ENCODE data around the gene TP53.
"Not testable (repeated sequence)": the region's sequence is repeated elsewhere in the genome, so short reads cannot be mapped to it uniquely, and the experiment has no call there.

The TP53 gene

GRCh38 chr17:7654832-7655540 is 32.3 kb downstream of the TP53 start:
- no peak for TF ChIP-seq PAX5 (IDR thresholded peaks at IDR 0.05; ENCODE audit: insufficient read depth, low read length, severe bottlenecking)
- no peak for TF ChIP-seq POU2F2 (IDR thresholded peaks at IDR 0.05; ENCODE audit: low read depth, low read length)
- TF ChIP-seq POLR2AphosphoS5 (IDR thresholded peaks at IDR 0.05; ENCODE audit: low read depth, low read length): no peak
- no peak for TF ChIP-seq TAF1 (IDR thresholded peaks at IDR 0.05; ENCODE audit: low read depth, low read length)
- FAIRE-seq: no peak
- DNase-seq (ENCODE audit: insufficient read length, low spot score): no peak

DNA sequence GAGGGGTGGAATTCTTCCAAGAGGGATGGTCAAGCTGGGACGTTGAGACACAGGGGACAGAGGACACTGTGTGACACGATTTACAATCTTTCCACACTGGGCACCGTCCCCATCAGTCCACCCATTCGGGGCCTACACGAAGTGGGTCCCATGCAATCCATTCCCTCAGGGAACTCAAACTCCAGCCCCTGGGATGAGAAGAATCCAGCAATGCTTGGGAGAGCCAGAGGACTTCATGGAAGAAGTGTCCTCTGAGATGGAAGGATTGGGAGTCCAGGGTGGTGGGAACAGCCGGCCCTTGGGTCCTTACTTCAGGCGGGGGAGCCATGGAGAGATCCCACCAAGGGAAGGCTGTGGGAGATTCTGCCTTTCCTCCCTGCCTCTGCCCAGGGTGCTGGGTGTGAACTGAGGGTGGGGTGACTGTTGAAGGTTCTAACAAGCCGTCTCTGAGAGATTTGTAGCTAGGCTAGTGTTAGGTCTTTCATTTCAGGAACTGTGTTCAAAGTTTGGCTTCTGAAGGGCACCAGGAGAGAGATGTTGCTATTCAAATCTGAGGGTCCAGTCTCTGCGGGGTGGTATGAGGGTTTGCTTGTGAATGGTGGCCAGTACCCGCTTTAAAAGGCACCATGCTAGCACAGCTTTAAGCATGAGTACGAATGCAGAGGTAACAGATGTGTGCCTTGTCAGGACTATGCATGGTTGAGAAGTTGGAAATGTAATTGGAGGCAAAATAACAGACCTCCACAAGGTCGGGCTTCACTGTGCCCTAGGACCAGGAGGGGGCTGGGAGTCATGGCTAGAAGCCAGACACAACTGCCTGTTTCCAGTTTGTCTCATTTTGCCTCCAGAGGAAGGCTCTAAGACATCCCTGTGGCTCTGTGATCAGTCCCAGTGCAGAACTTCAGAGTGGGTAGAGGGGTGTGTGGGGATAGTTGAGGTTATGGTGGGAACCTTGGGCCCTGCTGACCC is 34.6 kb downstream of the TP53 start:
- TF ChIP-seq POU2F2 (IDR thresholded peaks at IDR 0.05; ENCODE audit: low read depth, low read length) (no peak), POLR2AphosphoS5 (IDR thresholded peaks at IDR 0.05; ENCODE audit: low read depth, low read length) (no peak), SPI1 (IDR thresholded peaks at IDR 0.05; ENCODE audit: low read depth, low read length) (no peak), POLR2A (IDR thresholded peaks at IDR 0.05; ENCODE audit: low read depth, low read length) (no peak), TAF1 (IDR thresholded peaks at IDR 0.05; ENCODE audit: low read depth, low read length) (no peak), PAX5 (IDR thresholded peaks at IDR 0.05; ENCODE audit: insufficient read depth, low read length, severe bottlenecking) (no peak)
- DNase-seq (ENCODE audit: insufficient read length, low spot score) (no peak), FAIRE-seq (no peak)

- no peak for FAIRE-seq
- TF ChIP-seq PAX5 (IDR thresholded peaks at IDR 0.05; ENCODE audit: insufficient read depth, low read length, severe bottlenecking): no peak
- DNase-seq (ENCODE audit: insufficient read length, low spot score): no peak
These were observed 35.5 kb downstream of the TP53 start for GRCh38 chr17:7651665-7652387.

DNA sequence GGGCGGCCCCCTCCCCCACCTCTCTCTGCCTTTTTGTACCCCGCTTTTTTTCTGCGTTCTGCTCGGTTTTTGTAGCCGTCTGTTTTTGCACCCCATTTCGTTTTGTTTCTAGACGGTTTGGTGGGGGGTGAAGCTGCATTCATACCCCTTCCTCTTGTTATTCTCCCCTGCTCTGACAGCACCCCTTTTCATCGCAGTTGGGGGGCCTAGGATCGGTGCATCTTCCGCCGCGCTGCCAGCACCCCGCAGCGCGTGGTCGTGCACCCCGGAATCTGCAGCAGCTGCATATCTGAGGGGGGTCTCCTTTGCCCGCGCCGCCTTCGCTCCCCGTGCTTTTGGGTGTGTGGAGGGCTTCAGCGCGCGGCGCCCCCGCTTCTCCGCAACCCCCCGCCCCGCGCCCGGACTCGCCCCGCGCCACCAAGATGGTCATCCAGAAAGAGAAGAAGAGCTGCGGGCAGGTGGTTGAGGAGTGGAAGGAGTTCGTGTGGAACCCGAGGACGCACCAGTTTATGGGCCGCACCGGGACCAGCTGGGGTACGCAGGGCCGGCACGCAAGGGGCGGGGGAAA is 36.1 kb downstream of the TP53 start:
- FAIRE-seq: peak; percentile 52
- no peak for TF ChIP-seq PAX5 (IDR thresholded peaks at IDR 0.05; ENCODE audit: insufficient read depth, low read length, severe bottlenecking)
- TF ChIP-seq SPI1 (IDR thresholded peaks at IDR 0.05; ENCODE audit: low read depth, low read length): no peak
- no peak for DNase-seq (ENCODE audit: insufficient read length, low spot score)

- DNase-seq (ENCODE audit: insufficient read length, low spot score): peak; percentile 72
- TF ChIP-seq POU2F2 (IDR thresholded peaks at IDR 0.05; ENCODE audit: low read depth, low read length): peak; percentile 98
- no peak for TF ChIP-seq POLR2AphosphoS5 (IDR thresholded peaks at IDR 0.05; ENCODE audit: low read depth, low read length)
- FAIRE-seq: peak; percentile 52
These were observed 36.7 kb downstream of the TP53 start, which contains the start of gene ATP1B2 for GRCh38 chr17:7650509-7651096. Gene ATP1B2 (plus strand): TSS chr17:7650926. CDS start chr17:7651519, 593 bp downstream.

- FAIRE-seq (no peak), DNase-seq (ENCODE audit: insufficient read length, low spot score) (no peak)
- TF ChIP-seq SPI1 (IDR thresholded peaks at IDR 0.05; ENCODE audit: low read depth, low read length) (no peak), POU2F2 (IDR thresholded peaks at IDR 0.05; ENCODE audit: low read depth, low read length) (no peak), TAF1 (IDR thresholded peaks at IDR 0.05; ENCODE audit: low read depth, low read length) (no peak), PAX5 (IDR thresholded peaks at IDR 0.05; ENCODE audit: insufficient read depth, low read length, severe bottlenecking) (no peak), POLR2AphosphoS5 (IDR thresholded peaks at IDR 0.05; ENCODE audit: low read depth, low read length) (no peak), POLR2A (IDR thresholded peaks at IDR 0.05; ENCODE audit: low read depth, low read length) (no peak)
These were observed 40.3 kb downstream of the TP53 start for GRCh38 chr17:7647018-7647417.

GRCh38 chr17:7646457-7646856 is 40.8 kb downstream of the TP53 start:
- FAIRE-seq (no peak), DNase-seq (ENCODE audit: insufficient read length, low spot score) (no peak)
- TF ChIP-seq PAX5 (IDR thresholded peaks at IDR 0.05; ENCODE audit: insufficient read depth, low read length, severe bottlenecking) (no peak), POLR2AphosphoS5 (IDR thresholded peaks at IDR 0.05; ENCODE audit: low read depth, low read length) (no peak), TAF1 (IDR thresholded peaks at IDR 0.05; ENCODE audit: low read depth, low read length) (no peak), SPI1 (IDR thresholded peaks at IDR 0.05; ENCODE audit: low read depth, low read length) (no peak), POLR2A (IDR thresholded peaks at IDR 0.05; ENCODE audit: low read depth, low read length) (no peak), POU2F2 (IDR thresholded peaks at IDR 0.05; ENCODE audit: low read depth, low read length) (no peak)

DNA sequence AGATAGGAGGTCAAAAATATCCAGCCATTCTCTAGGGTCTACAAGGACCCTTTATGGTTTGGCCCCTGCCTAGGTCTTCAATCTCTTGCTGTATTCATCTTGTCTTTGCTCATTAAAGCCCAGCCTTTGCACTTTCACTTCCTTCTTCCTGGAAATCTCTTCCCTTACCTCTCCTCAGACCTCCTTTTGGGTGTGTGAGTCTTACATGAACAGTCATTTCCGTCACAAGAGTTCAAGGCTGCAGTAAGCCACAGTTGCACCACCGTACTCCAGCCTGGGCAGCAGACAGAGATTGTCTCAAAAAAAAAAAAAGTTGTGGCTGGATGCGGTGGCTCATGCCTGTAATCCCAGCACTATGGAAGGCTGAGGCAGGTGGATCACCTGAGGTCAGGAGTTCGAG is 42.5 kb downstream of the TP53 start:
- TF ChIP-seq SPI1 (IDR thresholded peaks at IDR 0.05; ENCODE audit: low read depth, low read length) (peak; percentile 65), POLR2A (IDR thresholded peaks at IDR 0.05; ENCODE audit: low read depth, low read length) (no peak)
- no peak for FAIRE-seq
- no peak for DNase-seq (ENCODE audit: insufficient read length, low spot score)

GRCh38 chr17:7641635-7642034 is 45.7 kb downstream of the TP53 start:
- not testable (repeated sequence) for DNase-seq (ENCODE audit: insufficient read length, low spot score); FAIRE-seq

GRCh38 chr17:7640783-7641182 is 46.5 kb downstream of the TP53 start:
- FAIRE-seq: no peak
- no peak for DNase-seq (ENCODE audit: insufficient read length, low spot score)

More at GRCh38 chr17:7640783-7641182, 46.5 kb downstream of the TP53 start:
- TF ChIP-seq POLR2A (IDR thresholded peaks at IDR 0.05; ENCODE audit: low read depth, low read length) (no peak), TAF1 (IDR thresholded peaks at IDR 0.05; ENCODE audit: low read depth, low read length) (no peak), PAX5 (IDR thresholded peaks at IDR 0.05; ENCODE audit: insufficient read depth, low read length, severe bottlenecking) (no peak), POU2F2 (IDR thresholded peaks at IDR 0.05; ENCODE audit: low read depth, low read length) (no peak), POLR2AphosphoS5 (IDR thresholded peaks at IDR 0.05; ENCODE audit: low read depth, low read length) (no peak), SPI1 (IDR thresholded peaks at IDR 0.05; ENCODE audit: low read depth, low read length) (no peak)
